Transverse colon (tissue), 4 donors: ENCODE data around the gene SEC62. TPM values are rescaled to one million over a fixed set of nuclear protein-coding genes. Genes with fewer than 3 reads are reported as not detected.

Experiments used
- DNase-seq: peaks from one replicate; pipeline ENCODE4 v3.0.0-alpha.2; 2019
- H3K27ac ChIP-seq, 4 donors: fragments of 200-600 bp; sonication (generic); 2 replicates each; pipeline ENCODE4 v1.5.1; 2016 to 2018; ENCODE audit warnings: inconsistent platforms in 4 of 4
- H3K27me3 ChIP-seq: fragments of 200-600 bp; sonication (generic); 2 replicates; pipeline ENCODE4 v1.5.1; 2017; ENCODE audit warnings: inconsistent platforms
- H3K36me3 ChIP-seq, 4 donors: fragments of 200-600 bp; sonication (generic); 2 replicates each; pipeline ENCODE4 v1.5.1; 2017 to 2019; ENCODE audit warnings: inconsistent platforms in 4 of 4
- H3K4me1 ChIP-seq, 4 donors: fragments of 200-600 bp; sonication (generic); 2 replicates each; pipeline ENCODE4 v1.5.1; 2017 to 2020; ENCODE audit warnings: inconsistent platforms in 4 of 4
- H3K4me3 ChIP-seq, 4 donors: fragments of 200-600 bp; sonication (generic); 1 replicate in 1 of 4; 2 replicates in 3 of 4; pipeline versions ENCODE4 v1.5.1 to v1.6.1; 2017 to 2019; ENCODE audit warnings: inconsistent platforms in 4 of 4
- H3K9me3 ChIP-seq, 2 donors: fragments of 200-600 bp; sonication (generic); 2 replicates each; pipeline ENCODE4 v1.5.1; 2017 to 2019; ENCODE audit warnings: inconsistent platforms in 2 of 2
- CTCF ChIP-seq, 5 experiments: fragments of 200-600 bp in 3 of 5; fragments of 450-650 bp in 2 of 5; sonication (generic) in 3 of 5; IDR thresholded peaks; 1 replicate in 2 of 5; 2 replicates in 3 of 5; pipeline ENCODE4 v1.5.1; 2016 to 2017; ENCODE audit warnings: antibody characterized with exemption in 5 of 5, inconsistent platforms in 3 of 5, mild to moderate bottlenecking in 2 of 5, moderate library complexity in 1 of 5
- EP300 ChIP-seq: sonication (generic); formaldehyde crosslinking; IDR thresholded peaks from one replicate; pipeline ENCODE4 v1.6.1; 2017; ENCODE audit warnings: antibody characterized with exemption, low read depth
- POLR2A ChIP-seq: fragments of 450-650 bp; IDR thresholded peaks from one replicate; pipeline ENCODE4 v1.6.1; 2016; ENCODE audit warnings: antibody characterized with exemption, mild to moderate bottlenecking, moderate library complexity
- POLR2AphosphoS5 ChIP-seq, 3 donors: sonication (generic); formaldehyde crosslinking; IDR thresholded peaks; one replicate each; pipeline ENCODE4 v1.6.1; 2016; ENCODE audit warnings: antibody characterized with exemption in 3 of 3
- WGBS, 2 donors: methylation state at CpG; one replicate each; pipeline ENCODE4 v1.1.5; 2018; ENCODE audit warnings: low coverage in 1 of 2; 5-methylcytosine and 5-hydroxymethylcytosine counted together
- in situ Hi-C, 4 donors: fragments of 200-750 bp; cut with MboI; loops; one replicate each; pipeline versions ENCODE4 v1.15.0 to v1.15.1; 2017; ENCODE audit warnings: low sequenced_read_pairs in 3 of 4, low pct_ligation_motif_present in 1 of 4, low pct_unique_long_range_greater_than_20kb in 1 of 4
- intact Hi-C: fragments of 100-400 bp; cut with DNase I; formaldehyde crosslinking; loops from one replicate; pipeline ENCODE4 v1.15.1; 2023; ENCODE audit warnings: low total_unique reads
- total RNA-seq, 4 donors: library from RNA; depleted of rRNA; stranded (reverse); fragments of >200 nt; gene quantifications; one replicate each; pipeline ENCODE4 v1.1.0, GENCODE V29; 2016

The SEC62 gene, protein sequence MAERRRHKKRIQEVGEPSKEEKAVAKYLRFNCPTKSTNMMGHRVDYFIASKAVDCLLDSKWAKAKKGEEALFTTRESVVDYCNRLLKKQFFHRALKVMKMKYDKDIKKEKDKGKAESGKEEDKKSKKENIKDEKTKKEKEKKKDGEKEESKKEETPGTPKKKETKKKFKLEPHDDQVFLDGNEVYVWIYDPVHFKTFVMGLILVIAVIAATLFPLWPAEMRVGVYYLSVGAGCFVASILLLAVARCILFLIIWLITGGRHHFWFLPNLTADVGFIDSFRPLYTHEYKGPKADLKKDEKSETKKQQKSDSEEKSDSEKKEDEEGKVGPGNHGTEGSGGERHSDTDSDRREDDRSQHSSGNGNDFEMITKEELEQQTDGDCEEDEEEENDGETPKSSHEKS
- 10 to 100 TPM; 18.7 to 48.7 (median 30.0) TPM for total RNA-seq

- 0 to 1% methylated on average over 2 to 31 of the region's 37 CpGs for WGBS, 2 donors
- peak; percentile 87 to 88 (median 88) for TF ChIP-seq POLR2AphosphoS5 (IDR thresholded peaks at IDR 0.05)
- peak; percentile 80 for TF ChIP-seq POLR2A
- TF ChIP-seq CTCF (IDR thresholded peaks at IDR 0.05), result peak in 3 of 5 experiments; percentile 39 to 67 (median 56)
- no peak for TF ChIP-seq EP300
- H3K27me3 ChIP-seq, result no peaks in the 10 kb centered on the region
- in situ Hi-C loops (loop anchor here in 1 of 4 donors (25.0 kb wide), 1 partner anchor 104 kb away; the partner anchor contains the start of gene LRRC31), intact Hi-C loops (loop anchor here (10.0 kb wide), 2 partner anchors 102 to 192 kb away; partner anchors contain the start of genes LRRC31 and MYNN)
- no peaks in the 10 kb centered on the region for H3K36me3 ChIP-seq
- peak within 1 kb of the TSS; percentile 84 to 87 (median 84) for H3K4me3 ChIP-seq
- peak within 1 kb of the TSS; percentile 95 to 97 (median 95) for H3K27ac ChIP-seq
- peaks cover 14 to 44% (median 28%) of the 10 kb centered on the region in 4 donors for H3K4me1 ChIP-seq
- peak; percentile 96 for DNase-seq
- H3K9me3 ChIP-seq, result no peaks in the 10 kb centered on the region
These were observed at the start of gene SEC62 for GRCh38 chr3:169966428-169966950. TSS of gene SEC62 (plus strand) at chr3:169966807. CDS start at chr3:169966823, 16 bp downstream.

GRCh38 chr3:169923189-169923588 is 43.4 kb upstream of the SEC62 start:
- Histone ChIP-seq H3K4me3 (no peak overlapping the region), H3K27me3 (no peaks in the 10 kb centered on the region), H3K4me1 (peaks cover 0 to 5% (median 0%) of the 10 kb centered on the region in 4 donors), H3K36me3 (no peaks in the 10 kb centered on the region), H3K27ac (no peak overlapping the region), H3K9me3 (no peaks in the 10 kb centered on the region)
- TF ChIP-seq EP300 (no peak), POLR2AphosphoS5 (IDR thresholded peaks at IDR 0.05) (peak in 2 of 3 donors; percentile 40 to 60), POLR2A (no peak)
- WGBS, 2 donors, result 21 to 28% methylated on average over 2 to 7 of the region's 8 CpGs
- intact Hi-C loops, result no loop called here
- in situ Hi-C loops, result no loop called here
- DNase-seq, result peak; percentile 89

GRCh38 chr3:169923831-169924230 is 42.8 kb upstream of the SEC62 start:
- in situ Hi-C loops, result no loop called here
- H3K36me3 ChIP-seq, result no peaks in the 10 kb centered on the region
- H3K4me1 ChIP-seq, result peaks cover 0 to 5% (median 0%) of the 10 kb centered on the region in 4 donors
- no peaks in the 10 kb centered on the region for H3K9me3 ChIP-seq
- intact Hi-C loops, result no loop called here
- WGBS, 2 donors, result 69% methylated on average over 1 of the region's 1 CpG; no CpG with 5 or more reads in 1 of the 2 donors
- DNase-seq, result no peak
- no peak overlapping the region for H3K4me3 ChIP-seq
- H3K27ac ChIP-seq, result no peak overlapping the region
- no peaks in the 10 kb centered on the region for H3K27me3 ChIP-seq
- no peak for TF ChIP-seq POLR2AphosphoS5 (IDR thresholded peaks at IDR 0.05)
- no peak for TF ChIP-seq EP300
- no peak for TF ChIP-seq POLR2A
- TF ChIP-seq CTCF (IDR thresholded peaks at IDR 0.05), result no peak

- in situ Hi-C loops, result no loop called here
- DNase-seq, result no peak
- intact Hi-C loops, result no loop called here
These were observed 36.6 kb upstream of the SEC62 start for GRCh38 chr3:169929830-169930519.

More at GRCh38 chr3:169929830-169930519, 36.6 kb upstream of the SEC62 start:
- Histone ChIP-seq H3K27me3 (no peaks in the 10 kb centered on the region), H3K27ac (no peak overlapping the region), H3K4me1 (no peaks in the 10 kb centered on the region), H3K4me3 (no peak overlapping the region), H3K9me3 (no peaks in the 10 kb centered on the region), H3K36me3 (no peaks in the 10 kb centered on the region)
- WGBS, 2 donors, result 71 to 75% methylated on average over 1 to 3 of the region's 3 CpGs
- TF ChIP-seq EP300, result no peak
- no peak for TF ChIP-seq POLR2AphosphoS5 (IDR thresholded peaks at IDR 0.05)
- no peak for TF ChIP-seq POLR2A
- TF ChIP-seq CTCF (IDR thresholded peaks at IDR 0.05), result no peak
